DND-41 (cell line): ENCODE data around the gene ZFTA.
"Not testable (repeated sequence)": the region's sequence is repeated elsewhere in the genome, so short reads cannot be mapped to it uniquely, and the experiment has no call there.

ENCODE experiments used
- ATAC-seq: fragments of 200-7000 bp; cut with Tn5 transposase; 3 replicates; pipeline ENCODE4 v1.9.1; 2021; ENCODE audit warnings: low read depth; ENCODE audit not compliant: insufficient read depth
- DNase-seq: peaks from one replicate; pipeline ENCODE4 v3.0.0-alpha.2; 2020
- H2AFZ ChIP-seq: 2 replicates; pipeline ENCODE4 v1.6.0; 2012; ENCODE audit warnings: low read depth, low read length
- H3K27ac ChIP-seq: 2 replicates; pipeline ENCODE4 v1.5.1; 2012; ENCODE audit warnings: low read length, inconsistent platforms
- H3K27me3 ChIP-seq: fragments of 200-600 bp; sonication (generic); 2 replicates; pipeline ENCODE4 v1.6.0; 2012; ENCODE audit warnings: low read length, mild to moderate bottlenecking, inconsistent platforms; ENCODE audit not compliant: insufficient read depth, poor library complexity
- H3K36me3 ChIP-seq: 2 replicates; pipeline ENCODE4 v1.5.1; 2012; ENCODE audit warnings: low read length, inconsistent platforms; ENCODE audit not compliant: insufficient read depth
- H3K4me1 ChIP-seq: 2 replicates; pipeline ENCODE4 v1.5.1; 2012; ENCODE audit warnings: mild to moderate bottlenecking, low read length; ENCODE audit not compliant: insufficient read depth
- H3K4me2 ChIP-seq: 2 replicates; pipeline ENCODE4 v1.6.0; 2012; ENCODE audit warnings: mild to moderate bottlenecking, moderate library complexity, low read length, inconsistent platforms; ENCODE audit not compliant: insufficient read depth
- H3K4me3 ChIP-seq, 2 experiments: fragments of 200-600 bp in 1 of 2; shearing (Covaris generic) in 1 of 2; 2 replicates each; pipeline ENCODE4 v1.5.1; 2012 to 2016; ENCODE audit warnings: inconsistent platforms in 2 of 2, low read length in 2 of 2, mild to moderate bottlenecking in 2 of 2, low read depth in 1 of 2, moderate library complexity in 1 of 2
- H3K79me2 ChIP-seq: 2 replicates; pipeline ENCODE4 v1.6.0; 2012; ENCODE audit warnings: low read length, inconsistent platforms; ENCODE audit not compliant: insufficient read depth
- H3K9ac ChIP-seq: 2 replicates; pipeline ENCODE4 v1.6.0; 2012; ENCODE audit warnings: low read depth, mild to moderate bottlenecking, inconsistent platforms, low read length, moderate library complexity
- H3K9me3 ChIP-seq: 2 replicates; pipeline ENCODE4 v1.5.1; 2012; ENCODE audit warnings: low read length, moderate library complexity, mild to moderate bottlenecking, inconsistent platforms; ENCODE audit not compliant: insufficient read depth, severe bottlenecking
- H4K20me1 ChIP-seq: 2 replicates; pipeline ENCODE4 v1.6.0; 2012; ENCODE audit warnings: low read length; ENCODE audit not compliant: insufficient read depth
- CTCF ChIP-seq: IDR thresholded peaks from 2 replicates; pipeline ENCODE4 v1.5.1; 2012; ENCODE audit warnings: borderline replicate concordance, low read length, moderate library complexity, mild to moderate bottlenecking; ENCODE audit not compliant: poor library complexity, severe bottlenecking; ENCODE audit errors: extremely low read depth
- EZH2 ChIP-seq: IDR thresholded peaks from 3 replicates; pipeline ENCODE4 v1.6.1; 2012; ENCODE audit warnings: borderline replicate concordance, low read depth, mild to moderate bottlenecking, moderate library complexity, low read length, inconsistent platforms; ENCODE audit not compliant: severe bottlenecking

Gene ZFTA

GRCh38 chr11:63779039-63779438, 10.5 kb upstream of the ZFTA start:
- Histone ChIP-seq H3K9me3 (no peaks in the 10 kb centered on the region), H3K4me2 (no peak overlapping the region), H3K79me2 (no peaks in the 10 kb centered on the region), H3K27me3 (no peaks in the 10 kb centered on the region), H4K20me1 (no peaks in the 10 kb centered on the region), H3K4me3 (no peak overlapping the region), H3K27ac (no peak overlapping the region), H3K4me1 (peaks cover 1% of the 10 kb centered on the region; the same call in 1 of the 2 replicates), H3K36me3 (no peaks in the 10 kb centered on the region), H3K9ac (no peak overlapping the region), H2AFZ (no peak overlapping the region)
- TF ChIP-seq EZH2 = no peak
- TF ChIP-seq CTCF = no peak
- ATAC-seq (no peak), DNase-seq (no peak)

- Histone ChIP-seq H3K27ac (no peak overlapping the region), H3K4me3 (no peak overlapping the region), H3K9ac (no peak overlapping the region), H3K36me3 (no peaks in the 10 kb centered on the region), H3K4me2 (no peak overlapping the region), H4K20me1 (no peaks in the 10 kb centered on the region), H2AFZ (no peak overlapping the region), H3K4me1 (peaks cover 1% of the 10 kb centered on the region), H3K9me3 (no peaks in the 10 kb centered on the region), H3K27me3 (peaks cover 24% of the 10 kb centered on the region), H3K79me2 (no peaks in the 10 kb centered on the region)
- ATAC-seq (no peak), DNase-seq (no peak)
- no peak for TF ChIP-seq EZH2
- no peak for TF ChIP-seq CTCF
These were observed 6.6 kb upstream of the ZFTA start for GRCh38 chr11:63775191-63775590.

- Histone ChIP-seq H3K79me2 (peaks cover 12% of the 10 kb centered on the region), H3K4me1 (peaks cover 29% of the 10 kb centered on the region), H3K27me3 (peaks cover 36% of the 10 kb centered on the region), H4K20me1 (peaks cover 12% of the 10 kb centered on the region)
- H3K27ac ChIP-seq, H3K4me3 ChIP-seq, H3K9ac ChIP-seq, ATAC-seq, H3K36me3 ChIP-seq, H3K4me2 ChIP-seq, H2AFZ ChIP-seq, H3K9me3 ChIP-seq, DNase-seq: not testable (repeated sequence)
These were observed 3.3 kb upstream of the ZFTA start for GRCh38 chr11:63771741-63772318.

- no peak for ATAC-seq
- H3K27ac ChIP-seq = no peak overlapping the region
- peaks cover 36% of the 10 kb centered on the region for H3K27me3 ChIP-seq
- H4K20me1 ChIP-seq = peaks cover 23% of the 10 kb centered on the region
- H3K9me3 ChIP-seq = no peaks in the 10 kb centered on the region
- TF ChIP-seq EZH2 (no peak), CTCF (no peak)
- no peak overlapping the region for H3K4me2 ChIP-seq
- peaks cover 2% of the 10 kb centered on the region; the same call in 1 of the 2 replicates for H3K36me3 ChIP-seq
- no peak overlapping the region for H3K9ac ChIP-seq
- peaks cover 18% of the 10 kb centered on the region for H3K79me2 ChIP-seq
- no peak overlapping the region for H3K4me3 ChIP-seq
- peaks cover 39% of the 10 kb centered on the region for H3K4me1 ChIP-seq
- no peak overlapping the region for H2AFZ ChIP-seq
- no peak for DNase-seq
These were observed 2.2 kb upstream of the ZFTA start for GRCh38 chr11:63770763-63771162.
